ENCODE data around the gene LRRFIP1. TPM values are rescaled to one million over a fixed set of nuclear protein-coding genes. Genes with fewer than 3 reads are reported as not detected.

LRRFIP1 gene
- total and polyA plus RNA-seq, 2 of the 13 experiments (the other 11 are each of a cell fraction or from before 2014, with no cell fraction given), result 15.9 to 40.5 TPM

DNA sequence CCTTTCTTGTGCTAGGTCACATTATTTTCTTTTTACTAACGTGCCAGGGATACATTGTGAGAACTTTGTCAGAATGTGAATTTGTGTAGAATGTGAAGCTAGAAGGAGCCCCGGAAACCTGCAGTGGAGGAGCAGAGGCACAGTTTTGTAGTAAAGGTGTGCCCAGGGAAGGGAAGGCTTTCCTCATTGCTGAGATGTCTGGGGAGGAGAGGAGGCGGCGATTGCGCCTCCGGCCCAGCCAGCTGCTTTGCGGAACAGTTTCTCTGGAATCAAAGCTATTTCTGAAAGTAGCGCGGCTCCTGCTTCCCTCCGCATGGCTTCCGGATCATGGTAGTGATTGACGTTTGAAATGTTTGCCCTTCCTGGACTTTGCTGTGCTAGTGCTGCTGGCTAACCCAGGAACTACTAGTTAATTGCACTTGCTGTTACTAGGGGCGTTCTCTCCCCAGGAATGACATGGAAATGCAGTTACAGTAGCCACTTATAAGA, 88.1 kb downstream of the LRRFIP1 start (continued):
- TF ChIP-seq, protein P1, sequence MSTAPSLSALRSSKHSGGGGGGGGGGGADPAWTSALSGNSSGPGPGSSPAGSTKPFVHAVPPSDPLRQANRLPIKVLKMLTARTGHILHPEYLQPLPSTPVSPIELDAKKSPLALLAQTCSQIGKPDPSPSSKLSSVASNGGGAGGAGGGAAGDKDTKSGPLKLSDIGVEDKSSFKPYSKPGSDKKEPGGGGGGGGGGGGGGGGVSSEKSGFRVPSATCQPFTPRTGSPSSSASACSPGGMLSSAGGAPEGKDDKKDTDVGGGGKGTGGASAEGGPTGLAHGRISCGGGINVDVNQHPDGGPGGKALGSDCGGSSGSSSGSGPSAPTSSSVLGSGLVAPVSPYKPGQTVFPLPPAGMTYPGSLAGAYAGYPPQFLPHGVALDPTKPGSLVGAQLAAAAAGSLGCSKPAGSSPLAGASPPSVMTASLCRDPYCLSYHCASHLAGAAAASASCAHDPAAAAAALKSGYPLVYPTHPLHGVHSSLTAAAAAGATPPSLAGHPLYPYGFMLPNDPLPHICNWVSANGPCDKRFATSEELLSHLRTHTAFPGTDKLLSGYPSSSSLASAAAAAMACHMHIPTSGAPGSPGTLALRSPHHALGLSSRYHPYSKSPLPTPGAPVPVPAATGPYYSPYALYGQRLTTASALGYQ (CRISPR knock-in tag; IDR thresholded peaks at IDR 0.05), result no peak
- TF ChIP-seq ZNF777 (CRISPR knock-in tag; IDR thresholded peaks at IDR 0.05) (no peak), BRCA1 (CRISPR knock-in tag; IDR thresholded peaks at IDR 0.05) (no peak), MTF1 (CRISPR knock-in tag; IDR thresholded peaks at IDR 0.05) (no peak), HNRNPK (IDR thresholded peaks at IDR 0.05; ENCODE audit: low read depth, low read length, poor library complexity, severe bottlenecking) (no peak), ZNF550 (CRISPR knock-in tag; IDR thresholded peaks at IDR 0.05; ENCODE audit: borderline replicate concordance) (no peak), MAFF (IDR thresholded peaks at IDR 0.05; ENCODE audit: low read depth, low read length) (no peak), HOXD1 (CRISPR knock-in tag; IDR thresholded peaks at IDR 0.05) (no peak), SP5 (CRISPR knock-in tag; IDR thresholded peaks at IDR 0.05; ENCODE audit: borderline replicate concordance, low read depth) (no peak), ZNF562 (CRISPR knock-in tag; IDR thresholded peaks at IDR 0.05; ENCODE audit: borderline replicate concordance) (no peak), FOXM1 (CRISPR knock-in tag; IDR thresholded peaks at IDR 0.05) (no peak), KLF13 (CRISPR knock-in tag; IDR thresholded peaks at IDR 0.05) (no peak), FOXJ3 (CRISPR knock-in tag; IDR thresholded peaks at IDR 0.05; ENCODE audit: borderline replicate concordance) (no peak), DMAP1 (CRISPR knock-in tag; IDR thresholded peaks at IDR 0.05) (0 out of 2 replicates have a peak, but pooled peaks have one; percentile 21), ZNF569 (CRISPR knock-in tag; IDR thresholded peaks at IDR 0.05; ENCODE audit: borderline replicate concordance) (no peak), ZNF33B (CRISPR knock-in tag; IDR thresholded peaks at IDR 0.05) (no peak), MTA1 (CRISPR knock-in tag; IDR thresholded peaks at IDR 0.05; ENCODE audit: borderline replicate concordance) (no peak), MIXL1 (CRISPR knock-in tag; IDR thresholded peaks at IDR 0.05) (peak; percentile 75; the same call in 1 of the 2 replicates)
- TF ChIP-seq, protein P2, sequence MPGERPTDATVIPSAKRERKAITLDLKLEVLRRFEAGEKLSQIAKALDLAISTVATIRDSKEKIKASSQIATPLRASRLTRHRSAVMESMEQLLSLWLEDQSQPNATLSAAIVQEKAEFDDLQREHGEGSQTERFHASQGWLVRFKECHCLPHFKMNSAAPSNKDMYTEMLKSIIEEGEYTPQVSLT (CRISPR knock-in tag; IDR thresholded peaks at IDR 0.05; ENCODE audit: borderline replicate concordance, low read depth), result no peak
- TF ChIP-seq, protein P3, sequence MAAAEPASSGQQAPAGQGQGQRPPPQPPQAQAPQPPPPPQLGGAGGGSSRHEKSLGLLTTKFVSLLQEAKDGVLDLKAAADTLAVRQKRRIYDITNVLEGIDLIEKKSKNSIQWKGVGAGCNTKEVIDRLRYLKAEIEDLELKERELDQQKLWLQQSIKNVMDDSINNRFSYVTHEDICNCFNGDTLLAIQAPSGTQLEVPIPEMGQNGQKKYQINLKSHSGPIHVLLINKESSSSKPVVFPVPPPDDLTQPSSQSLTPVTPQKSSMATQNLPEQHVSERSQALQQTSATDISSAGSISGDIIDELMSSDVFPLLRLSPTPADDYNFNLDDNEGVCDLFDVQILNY (CRISPR knock-in tag; conservative IDR thresholded peaks at IDR 0.05), result 0 out of 2 replicates have a peak, but pooled peaks have one; percentile 30
- TF ChIP-seq, protein P4, sequence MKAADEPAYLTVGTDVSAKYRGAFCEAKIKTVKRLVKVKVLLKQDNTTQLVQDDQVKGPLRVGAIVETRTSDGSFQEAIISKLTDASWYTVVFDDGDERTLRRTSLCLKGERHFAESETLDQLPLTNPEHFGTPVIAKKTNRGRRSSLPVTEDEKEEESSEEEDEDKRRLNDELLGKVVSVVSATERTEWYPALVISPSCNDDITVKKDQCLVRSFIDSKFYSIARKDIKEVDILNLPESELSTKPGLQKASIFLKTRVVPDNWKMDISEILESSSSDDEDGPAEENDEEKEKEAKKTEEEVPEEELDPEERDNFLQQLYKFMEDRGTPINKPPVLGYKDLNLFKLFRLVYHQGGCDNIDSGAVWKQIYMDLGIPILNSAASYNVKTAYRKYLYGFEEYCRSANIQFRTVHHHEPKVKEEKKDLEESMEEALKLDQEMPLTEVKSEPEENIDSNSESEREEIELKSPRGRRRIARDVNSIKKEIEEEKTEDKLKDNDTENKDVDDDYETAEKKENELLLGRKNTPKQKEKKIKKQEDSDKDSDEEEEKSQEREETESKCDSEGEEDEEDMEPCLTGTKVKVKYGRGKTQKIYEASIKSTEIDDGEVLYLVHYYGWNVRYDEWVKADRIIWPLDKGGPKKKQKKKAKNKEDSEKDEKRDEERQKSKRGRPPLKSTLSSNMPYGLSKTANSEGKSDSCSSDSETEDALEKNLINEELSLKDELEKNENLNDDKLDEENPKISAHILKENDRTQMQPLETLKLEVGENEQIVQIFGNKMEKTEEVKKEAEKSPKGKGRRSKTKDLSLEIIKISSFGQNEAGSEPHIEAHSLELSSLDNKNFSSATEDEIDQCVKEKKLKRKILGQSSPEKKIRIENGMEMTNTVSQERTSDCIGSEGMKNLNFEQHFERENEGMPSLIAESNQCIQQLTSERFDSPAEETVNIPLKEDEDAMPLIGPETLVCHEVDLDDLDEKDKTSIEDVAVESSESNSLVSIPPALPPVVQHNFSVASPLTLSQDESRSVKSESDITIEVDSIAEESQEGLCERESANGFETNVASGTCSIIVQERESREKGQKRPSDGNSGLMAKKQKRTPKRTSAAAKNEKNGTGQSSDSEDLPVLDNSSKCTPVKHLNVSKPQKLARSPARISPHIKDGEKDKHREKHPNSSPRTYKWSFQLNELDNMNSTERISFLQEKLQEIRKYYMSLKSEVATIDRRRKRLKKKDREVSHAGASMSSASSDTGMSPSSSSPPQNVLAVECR (CRISPR knock-in tag; IDR thresholded peaks at IDR 0.05; ENCODE audit: borderline replicate concordance), result peak; percentile 95
- TF ChIP-seq, protein P5, sequence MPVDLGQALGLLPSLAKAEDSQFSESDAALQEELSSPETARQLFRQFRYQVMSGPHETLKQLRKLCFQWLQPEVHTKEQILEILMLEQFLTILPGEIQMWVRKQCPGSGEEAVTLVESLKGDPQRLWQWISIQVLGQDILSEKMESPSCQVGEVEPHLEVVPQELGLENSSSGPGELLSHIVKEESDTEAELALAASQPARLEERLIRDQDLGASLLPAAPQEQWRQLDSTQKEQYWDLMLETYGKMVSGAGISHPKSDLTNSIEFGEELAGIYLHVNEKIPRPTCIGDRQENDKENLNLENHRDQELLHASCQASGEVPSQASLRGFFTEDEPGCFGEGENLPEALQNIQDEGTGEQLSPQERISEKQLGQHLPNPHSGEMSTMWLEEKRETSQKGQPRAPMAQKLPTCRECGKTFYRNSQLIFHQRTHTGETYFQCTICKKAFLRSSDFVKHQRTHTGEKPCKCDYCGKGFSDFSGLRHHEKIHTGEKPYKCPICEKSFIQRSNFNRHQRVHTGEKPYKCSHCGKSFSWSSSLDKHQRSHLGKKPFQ (CRISPR knock-in tag; IDR thresholded peaks at IDR 0.05; ENCODE audit: insufficient replicate concordance), result no peak

Data from HepG2 (cell line).